Brain microvascular endothelial cell (primary cell): Measurements from ENCODE around the gene NPRL2.

Source experiments
- DNase-seq: peaks from one replicate; pipeline ENCODE4 v3.0.0-alpha.2; 2020
- H3K27ac ChIP-seq: fragments of 250-450 bp; sonication (Bioruptor Pico); 2 replicates; pipeline ENCODE4 v1.5.1; 2020; ENCODE audit warnings: mild to moderate bottlenecking, moderate library complexity
- H3K27me3 ChIP-seq: fragments of 250-450 bp; sonication (Bioruptor Pico); replicated peaks from 2 replicates; pipeline ENCODE4 v1.5.1; 2020; ENCODE audit warnings: mild to moderate bottlenecking
- H3K36me3 ChIP-seq: fragments of 250-450 bp; sonication (Bioruptor Pico); replicated peaks from 2 replicates; pipeline ENCODE4 v1.5.1; 2020; ENCODE audit warnings: mild to moderate bottlenecking
- H3K4me3 ChIP-seq: 2 replicates; pipeline ENCODE4 v1.5.1; 2011; ENCODE audit warnings: low read depth, mild to moderate bottlenecking, control low read depth, low read length, moderate library complexity
- CTCF ChIP-seq: IDR thresholded peaks from 2 replicates; pipeline ENCODE4 v1.5.1; 2011; ENCODE audit warnings: low read depth, mild to moderate bottlenecking, moderate library complexity, low read length, control low read depth, inconsistent platforms; ENCODE audit errors: missing control alignments
- in situ Hi-C: cut with HindIII; loops from 2 replicates; pipeline ENCODE4 v1.10.0; 2017; ENCODE audit warnings: low sequenced_read_pairs, low pct_ligation_motif_present

NPRL2 gene

GRCh38 chr3:50319181-50319893, 31.2 kb downstream of the NPRL2 start:
- in situ Hi-C loops, result no loop called here
- Histone ChIP-seq H3K27ac (no peak overlapping the region), H3K27me3 (no peaks in the 10 kb centered on the region), H3K4me3 (no peak overlapping the region), H3K36me3 (peaks cover 9% of the 10 kb centered on the region)
- TF ChIP-seq CTCF, result no peak
- DNase-seq, result no peak

GRCh38 chr3:50318615-50319014, 32.0 kb downstream of the NPRL2 start:
- Histone ChIP-seq H3K4me3 (no peak overlapping the region), H3K27me3 (no peaks in the 10 kb centered on the region), H3K36me3 (peaks cover 9% of the 10 kb centered on the region), H3K27ac (no peak overlapping the region)
- in situ Hi-C loops, result no loop called here
- no peak for DNase-seq
- TF ChIP-seq CTCF, result no peak

- H3K27me3 ChIP-seq, result no peaks in the 10 kb centered on the region
- H3K36me3 ChIP-seq, result peaks cover 9% of the 10 kb centered on the region
- no peak overlapping the region for H3K27ac ChIP-seq
- no peak for DNase-seq
- no peak overlapping the region for H3K4me3 ChIP-seq
- TF ChIP-seq CTCF, result no peak
- in situ Hi-C loops, result no loop called here
These were observed 32.4 kb downstream of the NPRL2 start for GRCh38 chr3:50318163-50318562.

GRCh38 chr3:50317300-50317699, 33.3 kb downstream of the NPRL2 start:
- in situ Hi-C loops, result no loop called here
- Histone ChIP-seq H3K4me3 (no peak overlapping the region), H3K27me3 (no peaks in the 10 kb centered on the region), H3K27ac (no peak overlapping the region), H3K36me3 (peaks cover 9% of the 10 kb centered on the region)
- no peak for TF ChIP-seq CTCF
- DNase-seq, result no peak

GRCh38 chr3:50316657-50317242, 33.8 kb downstream of the NPRL2 start:
- DNase-seq, result no peak
- no peak for TF ChIP-seq CTCF
- in situ Hi-C loops, result no loop called here
- H3K4me3 ChIP-seq, result no peak overlapping the region
- H3K36me3 ChIP-seq, result peaks cover 9% of the 10 kb centered on the region
- H3K27ac ChIP-seq, result no peak overlapping the region
- no peaks in the 10 kb centered on the region for H3K27me3 ChIP-seq
